Stimulated activated CD8-positive, alpha-beta memory T cell treated with anti-CD3 and anti-CD28 coated beads, Interleukin-12 subunit alpha, Interleukin-12 subunit beta, amount 100 ng/mL, for 1 hour (primary cell): ENCODE results near the gene ALLC.
"Not testable (repeated sequence)": the region's sequence is repeated elsewhere in the genome, so short reads cannot be mapped to it uniquely, and the experiment has no call there.

Source experiments
- DNase-seq: peaks from one replicate; pipeline ENCODE4 v3.0.0-alpha.2; 2020; ENCODE audit warnings: low read depth

ALLC gene

GRCh38 chr2:3657881-3658280, at the start of gene ALLC:
TSS of gene ALLC (plus strand) at chr2:3658200. CDS start at chr2:3671158, 12,958 bp downstream.
- DNase-seq, result no peak

GRCh38 chr2:3608373-3609278, 49.4 kb upstream of the ALLC start:
- no peak for DNase-seq

- DNase-seq, result not testable (repeated sequence)
Measured at GRCh38 chr2:3609279-3609673, 48.7 kb upstream of the ALLC start.

DNA sequence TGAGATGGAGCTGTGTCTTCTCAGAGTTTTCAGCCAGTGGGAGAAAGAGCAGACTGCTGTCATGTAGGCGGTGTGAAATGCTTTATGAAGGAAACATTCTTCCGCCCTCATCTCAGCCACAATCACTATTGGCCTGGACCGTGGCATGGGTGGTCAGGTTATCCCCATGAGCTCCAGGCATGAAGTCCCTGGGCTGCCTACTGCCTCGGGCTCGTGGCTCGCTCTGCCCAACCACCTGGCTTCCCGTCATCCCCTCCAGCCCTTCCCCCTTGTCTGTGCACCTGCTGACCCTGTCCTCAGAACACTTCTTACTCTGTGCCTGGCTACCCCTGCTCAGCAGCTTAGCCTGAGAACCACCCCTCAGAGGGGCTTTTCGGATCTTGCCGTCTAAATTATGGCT, 47.6 kb upstream of the ALLC start:
- no peak for DNase-seq

DNA sequence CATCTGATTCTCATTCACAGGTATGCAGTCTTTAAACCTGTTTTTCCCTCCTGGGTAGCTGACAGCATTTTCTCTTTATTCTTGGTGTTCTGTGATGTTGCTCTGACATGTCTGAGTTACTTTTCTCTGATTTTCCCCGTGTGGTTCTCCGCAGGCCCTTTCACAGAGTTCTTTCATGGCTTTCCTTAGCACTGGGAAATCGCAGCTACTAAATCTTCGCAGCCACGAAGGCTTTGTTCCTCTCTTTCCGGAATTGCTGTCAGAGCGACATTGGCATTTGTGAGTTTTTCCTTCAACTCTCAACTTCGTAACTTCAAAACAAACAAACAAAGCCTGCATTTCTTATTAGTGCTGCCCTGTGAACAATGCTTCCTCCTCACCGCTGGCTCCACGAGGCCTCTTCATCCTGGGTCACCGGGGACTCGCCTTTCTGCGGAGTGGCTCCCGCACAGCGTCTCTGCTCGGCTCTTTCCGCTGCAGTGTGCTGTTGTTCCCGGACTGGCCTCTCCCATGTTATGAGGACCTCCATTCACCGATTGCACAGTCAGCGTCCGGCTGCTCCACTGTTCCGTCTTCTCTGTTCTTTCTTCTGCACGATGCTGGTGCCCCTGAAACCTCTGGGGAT, 47.0 kb upstream of the ALLC start:
- no peak for DNase-seq

DNA sequence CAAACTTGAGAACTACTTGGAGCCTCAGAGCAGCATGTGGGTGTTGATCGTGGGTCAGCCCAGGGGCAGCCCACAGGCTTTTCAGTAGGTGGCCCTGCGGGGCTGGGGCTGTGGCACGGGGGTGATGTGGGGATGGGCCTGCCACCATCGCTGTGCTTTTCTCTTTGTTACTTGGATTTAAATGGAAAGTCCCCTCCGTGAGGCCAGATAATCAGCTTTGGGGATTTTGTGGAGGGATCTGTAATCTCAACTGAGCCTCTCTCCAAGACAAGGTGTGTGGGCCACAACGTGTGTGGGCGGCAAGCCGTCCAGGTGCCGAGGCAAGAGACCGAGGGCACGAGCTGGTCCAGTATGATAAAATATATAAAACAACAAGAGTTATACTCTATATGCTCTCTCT, 46.4 kb upstream of the ALLC start:
- DNase-seq, result no peak

GRCh38 chr2:3612639-3613523, 45.1 kb upstream of the ALLC start:
- DNase-seq, result no peak

DNA sequence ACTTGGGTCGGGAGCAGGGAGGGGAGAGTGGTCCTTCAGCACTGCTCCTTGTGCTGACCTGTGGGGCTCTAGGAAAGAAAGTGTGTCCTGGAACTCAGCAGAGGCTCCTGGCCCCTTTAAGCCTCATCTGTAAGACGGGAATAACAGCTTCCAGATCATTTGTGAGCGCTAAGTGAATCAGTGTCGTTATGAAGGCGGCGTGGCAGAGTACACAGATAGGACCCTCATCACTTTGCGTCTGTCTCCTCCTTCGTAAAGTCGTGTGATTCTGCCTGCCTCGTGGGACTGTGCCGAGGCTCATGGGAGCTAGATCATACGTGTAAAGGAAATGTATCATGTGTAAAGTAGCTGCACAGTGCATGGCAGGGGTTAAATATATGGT, 44.5 kb upstream of the ALLC start:
- no peak for DNase-seq

GRCh38 chr2:3614743-3615142, 43.3 kb upstream of the ALLC start:
- not testable (repeated sequence) for DNase-seq

DNA sequence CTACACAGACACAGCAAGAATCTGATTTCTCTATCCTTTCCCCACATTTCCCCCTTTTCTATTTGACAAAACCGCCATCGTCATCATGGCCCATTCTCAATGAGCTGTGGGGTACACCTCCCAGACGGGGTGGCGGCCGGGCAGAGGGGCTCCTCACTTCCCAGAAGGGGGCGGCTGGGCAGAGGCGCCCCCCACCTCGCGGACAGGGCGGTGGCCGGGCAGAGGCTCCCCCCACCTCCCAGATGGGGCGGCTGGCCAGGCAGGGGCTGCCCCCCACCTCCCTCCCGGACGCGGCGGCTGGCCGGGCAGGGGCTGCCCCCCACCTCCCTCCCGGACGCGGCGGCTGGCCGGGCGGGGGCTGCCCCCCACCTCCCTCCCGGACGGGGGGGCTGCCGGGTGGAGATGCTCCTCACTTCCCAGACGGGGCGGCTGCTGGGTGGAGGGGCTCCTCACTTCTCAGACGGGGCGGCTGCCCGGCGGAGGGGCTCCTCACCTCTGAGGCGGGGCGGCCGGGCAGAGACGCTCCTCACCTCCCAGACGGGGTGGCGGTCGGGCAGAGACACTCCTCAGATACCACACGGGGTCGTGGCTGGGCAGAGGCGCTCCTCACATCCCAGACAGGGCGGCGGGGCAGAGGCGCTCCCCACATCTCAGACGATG, 42.3 kb upstream of the ALLC start:
- not testable (repeated sequence) for DNase-seq

DNA sequence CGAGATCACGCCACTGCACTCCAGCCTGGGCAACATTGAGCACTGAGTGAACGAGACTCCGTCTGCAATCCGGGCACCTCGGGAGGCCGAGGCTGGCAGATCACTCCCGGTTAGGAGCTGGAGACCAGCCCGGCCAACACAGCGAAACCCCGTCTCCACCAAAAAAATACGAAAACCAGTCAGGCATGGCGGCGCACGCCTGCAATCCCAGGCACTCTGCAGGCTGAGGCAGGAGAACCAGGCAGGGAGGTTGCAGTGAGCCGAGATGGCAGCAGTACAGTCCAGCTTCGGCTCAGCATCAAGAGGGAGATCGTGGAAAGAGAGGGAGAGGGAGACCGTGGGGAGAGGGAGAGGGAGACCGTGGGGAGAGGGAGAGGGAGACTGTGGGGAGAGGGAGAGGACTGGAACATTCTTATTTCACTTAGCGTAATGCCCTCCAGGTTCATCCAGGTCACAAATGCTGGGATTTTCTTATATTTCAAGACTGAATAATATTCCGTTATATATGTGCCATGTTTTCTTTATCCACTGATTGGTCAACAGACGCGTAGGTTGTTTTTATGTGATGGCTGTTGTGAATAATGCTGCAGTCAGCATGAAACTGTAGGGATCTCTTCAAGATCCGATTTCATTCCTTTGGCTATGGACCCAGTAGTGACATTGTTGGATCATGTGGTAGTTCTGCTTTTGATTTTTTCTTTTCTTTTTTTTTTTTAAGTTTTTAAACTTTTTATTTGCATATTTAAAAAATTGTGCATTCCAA, 41.4 kb upstream of the ALLC start:
- DNase-seq, result not testable (repeated sequence)

- no peak for DNase-seq
Measured at GRCh38 chr2:3617198-3617890, 40.7 kb upstream of the ALLC start.

DNA sequence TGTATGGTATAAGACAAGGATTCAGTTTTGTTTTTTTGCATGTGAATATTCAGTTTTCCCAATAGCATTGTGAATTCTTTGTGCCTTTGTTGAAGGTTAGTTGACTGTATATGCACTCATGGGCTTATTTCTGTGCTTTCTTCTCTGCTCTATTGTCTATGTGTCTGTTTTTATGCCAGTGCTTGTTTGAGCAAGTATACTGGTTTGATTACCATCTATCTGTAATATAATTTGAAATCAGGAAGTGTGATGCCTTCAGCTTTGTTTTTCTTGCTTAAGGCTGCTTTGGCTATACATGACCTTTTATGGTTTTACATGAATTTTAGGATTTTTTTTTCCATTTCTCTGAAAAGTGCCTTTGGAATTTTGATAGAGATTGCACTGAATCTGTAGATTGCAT, 39.6 kb upstream of the ALLC start:
- DNase-seq, result no peak

DNA sequence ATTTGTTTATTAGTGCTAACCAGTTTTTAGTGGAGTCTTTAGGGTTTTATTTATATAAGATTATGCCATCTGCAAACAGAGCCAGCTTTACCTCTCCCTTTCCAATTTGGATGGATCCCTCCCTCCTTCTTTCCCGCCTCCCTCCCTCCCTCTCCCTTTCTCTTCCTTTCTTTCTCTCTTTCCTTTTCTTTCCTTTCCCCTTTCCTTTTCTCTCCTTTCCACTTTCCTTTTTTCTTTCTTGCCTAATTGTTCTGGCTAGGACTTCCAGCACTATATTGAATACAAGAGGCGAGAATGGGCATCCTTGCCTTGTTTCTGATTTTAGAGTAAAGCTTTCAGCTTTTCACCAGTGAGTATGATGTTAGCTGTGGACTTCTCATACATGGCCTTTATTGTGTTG, 39.0 kb upstream of the ALLC start:
- no peak for DNase-seq

- not testable (repeated sequence) for DNase-seq
Measured at GRCh38 chr2:3619661-3620060, 38.3 kb upstream of the ALLC start.

DNA sequence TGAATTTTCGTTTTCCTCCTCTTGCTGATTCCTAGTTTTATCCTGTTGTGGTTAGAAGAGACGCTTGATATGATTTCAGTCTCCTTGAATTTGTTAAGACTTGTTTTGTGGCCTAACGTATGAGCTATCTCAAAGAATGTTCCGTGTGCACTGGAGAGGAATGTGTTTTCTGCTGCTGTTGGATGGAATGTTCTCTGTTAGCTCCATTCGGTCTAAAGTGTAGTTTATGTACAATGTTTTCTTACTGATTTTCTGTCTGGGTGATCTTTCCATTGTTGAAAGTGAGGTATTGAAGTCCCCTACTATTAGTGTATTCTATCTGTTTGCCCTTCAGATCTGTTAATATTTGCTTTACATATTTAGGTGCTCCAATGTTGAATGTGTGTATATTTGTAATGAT, 37.2 kb upstream of the ALLC start:
- DNase-seq, result no peak

DNA sequence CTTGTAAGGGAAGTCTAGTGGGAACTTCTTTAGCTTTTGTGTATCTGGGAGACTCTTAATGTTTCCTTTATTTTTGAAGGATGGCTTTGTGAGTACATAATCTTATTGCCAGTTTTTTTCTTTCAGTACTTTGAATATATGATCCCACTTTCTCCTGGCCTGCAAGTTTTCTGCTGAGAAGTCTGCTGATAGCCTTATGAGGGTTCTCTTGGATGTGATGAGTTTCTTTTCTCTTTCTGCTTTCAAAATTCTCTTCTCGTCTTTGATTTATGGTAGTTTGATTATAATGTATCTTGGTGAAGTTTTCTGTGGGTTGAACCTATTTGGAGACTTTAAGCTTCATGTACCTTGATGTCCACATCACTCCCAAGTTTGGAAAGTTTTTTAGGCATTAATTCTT, 35.0 kb upstream of the ALLC start:
- DNase-seq, result no peak

DNA sequence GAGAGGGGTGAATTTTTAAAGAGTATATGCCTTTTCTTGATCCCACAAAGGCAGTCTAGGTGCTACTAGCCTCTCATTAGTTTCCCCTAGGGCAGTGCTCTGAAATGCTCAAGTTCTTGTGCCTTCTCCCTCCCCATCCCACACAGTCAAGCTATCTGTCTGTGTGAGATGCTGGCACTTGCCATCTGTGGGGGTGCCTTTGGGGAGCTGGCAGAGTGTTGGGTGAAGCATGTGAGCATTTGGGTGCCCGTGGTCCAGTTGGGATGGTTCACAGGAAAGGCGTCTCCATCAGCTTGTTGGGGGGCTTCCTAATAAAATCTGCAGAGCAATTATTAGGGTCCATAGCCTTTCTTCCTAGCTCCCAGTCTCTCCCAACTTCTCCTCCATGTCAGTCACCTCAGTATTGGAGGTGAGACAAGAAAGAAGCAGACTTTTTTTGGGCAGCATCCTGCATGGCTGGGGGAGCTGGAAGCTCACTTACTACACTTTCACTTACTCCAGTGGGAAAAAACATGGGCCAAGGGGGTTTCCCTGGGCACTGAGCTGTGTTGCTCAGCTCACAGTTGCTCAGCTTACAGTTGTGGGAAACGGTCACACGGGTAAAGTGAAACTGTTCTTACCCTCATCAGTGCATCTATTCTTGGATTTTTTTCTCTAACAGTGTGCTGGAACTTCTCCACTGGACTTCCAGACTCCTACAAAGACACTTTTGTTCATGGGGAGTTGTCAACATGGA, 33.8 kb upstream of the ALLC start:
- DNase-seq, result no peak

GRCh38 chr2:3625186-3625585, 32.8 kb upstream of the ALLC start:
- DNase-seq, result no peak
